GM12801 (cell line): Measurements from ENCODE around the gene SSBP2.

ENCODE experiments used
- TF ChIP-seq, protein P1 (sequence below): IDR thresholded peaks from one replicate; pipeline ENCODE4 v1.5.1; 2011; ENCODE audit warnings: control low read depth; ENCODE audit not compliant: insufficient read length; ENCODE audit errors: extremely low read depth

SSBP2 gene

DNA sequence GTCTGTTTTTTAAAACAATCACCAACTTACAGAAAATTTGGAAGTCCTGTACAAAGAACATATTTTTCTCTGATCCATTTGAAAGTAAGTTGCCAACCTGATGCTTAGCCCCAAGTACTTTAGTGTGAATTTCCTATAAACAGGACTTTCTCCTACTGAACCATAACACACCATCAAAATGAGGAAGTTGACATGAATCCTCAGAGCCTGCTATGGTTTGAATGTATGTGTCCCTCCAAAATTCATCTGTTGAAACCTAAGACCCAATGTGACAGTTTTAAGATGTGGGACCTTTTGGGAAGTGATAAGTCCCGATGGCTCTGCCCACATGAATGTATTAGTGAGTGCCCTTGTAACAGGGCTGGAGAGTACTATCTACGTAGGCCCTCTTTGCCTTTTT is 350.5 kb downstream of the SSBP2 start:
- TF ChIP-seq, protein P1, sequence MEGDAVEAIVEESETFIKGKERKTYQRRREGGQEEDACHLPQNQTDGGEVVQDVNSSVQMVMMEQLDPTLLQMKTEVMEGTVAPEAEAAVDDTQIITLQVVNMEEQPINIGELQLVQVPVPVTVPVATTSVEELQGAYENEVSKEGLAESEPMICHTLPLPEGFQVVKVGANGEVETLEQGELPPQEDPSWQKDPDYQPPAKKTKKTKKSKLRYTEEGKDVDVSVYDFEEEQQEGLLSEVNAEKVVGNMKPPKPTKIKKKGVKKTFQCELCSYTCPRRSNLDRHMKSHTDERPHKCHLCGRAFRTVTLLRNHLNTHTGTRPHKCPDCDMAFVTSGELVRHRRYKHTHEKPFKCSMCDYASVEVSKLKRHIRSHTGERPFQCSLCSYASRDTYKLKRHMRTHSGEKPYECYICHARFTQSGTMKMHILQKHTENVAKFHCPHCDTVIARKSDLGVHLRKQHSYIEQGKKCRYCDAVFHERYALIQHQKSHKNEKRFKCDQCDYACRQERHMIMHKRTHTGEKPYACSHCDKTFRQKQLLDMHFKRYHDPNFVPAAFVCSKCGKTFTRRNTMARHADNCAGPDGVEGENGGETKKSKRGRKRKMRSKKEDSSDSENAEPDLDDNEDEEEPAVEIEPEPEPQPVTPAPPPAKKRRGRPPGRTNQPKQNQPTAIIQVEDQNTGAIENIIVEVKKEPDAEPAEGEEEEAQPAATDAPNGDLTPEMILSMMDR: no peak

DNA sequence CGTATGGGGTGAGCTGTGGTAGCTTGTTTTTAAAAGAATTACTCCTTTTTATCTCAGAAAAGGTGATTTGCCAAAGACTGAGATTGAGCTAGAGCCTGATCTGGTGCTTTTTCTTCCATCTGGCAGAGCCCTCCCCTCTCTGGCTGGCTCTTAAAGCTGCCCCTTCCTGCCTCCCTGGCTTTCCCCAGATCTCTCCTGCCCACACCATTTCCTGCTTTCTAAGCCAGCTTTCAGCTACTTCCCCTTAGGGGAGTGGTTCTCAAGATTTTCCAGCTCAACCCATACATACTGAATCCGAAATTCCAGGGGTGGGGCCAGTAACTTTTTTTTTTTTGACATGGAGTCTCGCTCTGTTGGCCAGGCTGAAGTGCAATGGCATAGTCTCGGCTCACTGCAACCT is 352.2 kb downstream of the SSBP2 start:
- TF ChIP-seq, protein P1: no peak

DNA sequence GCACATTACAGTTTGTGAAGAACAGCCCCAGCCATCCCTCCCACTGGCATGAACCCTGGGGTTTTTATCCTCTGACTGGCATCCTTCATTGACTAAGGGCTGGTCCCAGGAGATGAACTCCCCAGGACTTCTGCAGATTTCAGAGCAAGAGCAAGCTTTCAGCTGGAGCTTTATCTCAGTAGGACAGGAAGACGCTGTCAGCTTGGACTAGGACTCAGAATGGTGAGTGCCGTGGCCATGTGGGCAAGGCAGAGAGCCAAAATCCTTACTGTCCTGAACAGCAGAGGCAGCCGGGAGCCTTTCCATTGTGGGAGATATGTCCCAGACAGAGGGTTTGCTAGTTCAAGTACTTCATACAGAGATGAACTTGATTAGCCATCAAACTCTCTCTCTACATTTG is 353.7 kb downstream of the SSBP2 start:
- TF ChIP-seq, protein P1: no peak

DNA sequence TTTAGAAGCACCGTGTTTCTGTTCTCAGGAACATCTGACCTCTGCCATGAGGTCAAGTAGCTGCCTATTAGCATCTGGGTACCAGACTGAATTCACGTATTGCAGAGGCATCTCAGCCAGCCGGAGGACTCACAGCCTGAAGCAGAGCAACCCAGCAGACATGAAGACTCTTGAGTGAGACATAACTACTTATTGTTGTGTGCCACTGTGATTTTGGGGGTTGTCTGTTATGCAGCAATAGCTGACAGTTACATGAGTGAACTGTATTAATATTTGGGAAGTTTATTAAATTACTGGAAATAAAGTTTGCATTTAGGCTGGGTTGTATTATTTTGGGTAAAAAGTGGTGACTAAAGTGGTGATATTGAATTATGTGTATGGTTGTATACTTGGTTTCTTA is 355.6 kb downstream of the SSBP2 start:
- TF ChIP-seq, protein P1: no peak

DNA sequence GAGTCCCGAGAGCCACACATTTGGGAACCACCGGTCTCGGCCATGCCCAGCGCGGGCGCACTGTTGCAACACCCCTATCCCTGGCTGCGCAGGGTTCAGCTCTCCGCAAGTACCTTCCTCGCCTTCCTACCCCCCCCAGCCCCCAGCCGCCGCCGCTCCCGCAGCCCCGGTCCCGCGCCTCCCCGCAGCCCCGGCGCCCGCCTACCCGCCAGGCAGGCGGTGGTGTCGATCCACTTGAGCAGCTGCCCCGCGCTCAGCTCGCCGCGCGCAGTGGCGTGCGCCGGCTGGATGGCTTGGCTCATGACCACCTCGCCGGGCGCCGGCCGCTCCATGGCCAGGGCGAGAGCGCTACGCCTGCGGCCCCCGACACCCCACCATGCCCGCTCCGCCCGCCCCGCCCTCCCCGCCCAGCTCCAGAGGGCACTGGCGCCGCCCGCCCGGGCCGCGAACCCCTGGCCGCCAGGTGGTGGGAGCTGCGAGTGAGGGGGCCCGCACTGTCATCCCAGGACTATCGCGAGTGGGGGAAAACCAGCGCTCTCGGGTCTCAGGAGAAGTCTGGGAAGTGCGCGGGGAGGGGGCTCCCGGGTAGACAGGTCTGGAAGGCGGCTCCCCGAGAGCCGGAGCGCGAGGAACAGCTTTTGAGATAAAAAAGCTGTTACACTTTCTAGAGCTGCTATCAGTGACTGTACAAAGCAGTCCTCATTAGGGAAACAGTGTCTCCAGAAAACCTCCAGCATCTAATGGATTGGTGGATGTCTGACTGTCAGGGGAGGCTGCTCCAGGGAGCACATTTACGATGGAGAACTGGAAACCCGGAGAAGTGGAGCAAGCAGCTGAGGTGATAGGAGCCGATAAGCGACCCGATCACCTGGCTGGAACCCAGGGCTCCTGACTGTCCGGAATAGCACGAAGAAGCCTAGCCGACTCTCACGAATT is 356.8 kb downstream of the SSBP2 start, which contains the start of gene ACOT12:
ACOT12 (minus strand) TSS at position 352 of the 936 bp plus-strand sequence; CDS start at position 332, 20 bp downstream.
- TF ChIP-seq, protein P1: no peak

DNA sequence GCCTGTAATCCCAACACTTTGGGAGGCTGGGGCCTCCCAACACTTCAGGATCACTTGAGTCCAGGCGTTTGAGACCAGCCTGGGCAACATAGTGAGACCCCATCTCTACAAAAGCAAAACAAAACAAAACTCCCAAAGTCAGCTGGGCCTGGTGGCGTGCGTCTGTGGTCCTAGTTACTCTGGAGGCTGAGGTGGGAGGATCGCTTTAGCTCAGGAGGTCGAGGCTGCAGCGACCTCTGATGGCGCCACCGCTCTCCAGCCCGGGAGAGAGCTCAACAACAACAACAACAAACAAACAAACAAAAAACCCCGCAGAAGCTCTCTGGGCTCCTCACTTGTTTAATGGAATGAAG is 357.5 kb downstream of the SSBP2 start:
- TF ChIP-seq, protein P1: no peak

DNA sequence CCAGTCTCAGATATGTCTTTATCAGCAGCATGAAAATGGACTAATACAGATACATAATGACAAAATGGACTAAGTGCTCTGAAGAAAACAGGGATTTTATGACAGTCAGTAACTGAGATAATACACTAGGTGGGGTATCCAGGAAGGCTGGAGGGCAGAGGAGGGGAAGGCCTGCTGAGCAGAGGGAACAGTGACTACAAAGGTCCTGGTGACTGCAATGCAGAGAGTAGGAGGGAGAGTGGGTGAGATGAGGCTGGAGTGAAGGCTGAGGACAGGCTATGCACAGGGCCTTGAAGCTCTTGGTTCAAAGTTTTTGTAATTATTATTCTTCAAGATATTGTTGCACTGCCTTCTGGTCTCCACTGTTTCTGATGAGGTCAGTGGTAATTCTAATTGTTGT is 361.9 kb downstream of the SSBP2 start:
- TF ChIP-seq, protein P1: no peak
